ENCODE measurements around the gene SLC37A1.

- TF ChIP-seq CTCF (conservative IDR thresholded peaks at IDR 0.05; ENCODE audit: low read depth, low read length) (no peak), EZH2 (IDR thresholded peaks at IDR 0.05; ENCODE audit: low read length, unreplicated experiment) (no peak)
Measured at GRCh38 chr21:42524341-42525028, 10.8 kb downstream of the SLC37A1 start.
